Gastrocnemius medialis (tissue), 4 donors: ENCODE measurements around the gene ABT1.

Experiments
- CTCF ChIP-seq, 5 experiments: fragments of 450-650 bp in 3 of 5; fragments of 200-600 bp in 2 of 5; sonication (generic) in 2 of 5; IDR thresholded peaks in 4 of 5; conservative IDR thresholded peaks in 1 of 5; 1 replicate in 4 of 5; 2 replicates in 1 of 5; pipeline ENCODE4 v1.5.1; 2016 to 2019; ENCODE audit warnings: antibody characterized with exemption in 5 of 5, mild to moderate bottlenecking in 3 of 5, moderate library complexity in 3 of 5
- POLR2A ChIP-seq, 2 donors: fragments of 450-650 bp; IDR thresholded peaks; one replicate each; pipeline ENCODE4 v1.6.1; 2017; ENCODE audit warnings: antibody characterized with exemption in 2 of 2, mild to moderate bottlenecking in 2 of 2, moderate library complexity in 2 of 2

GRCh38 chr6:26578741-26579140 lies 18.0 kb upstream of the ABT1 start:
- TF ChIP-seq CTCF (IDR thresholded peaks at IDR 0.05 in 4 of 5, conservative IDR thresholded peaks at IDR 0.05 in 1 of 5), result no peak
- no peak for TF ChIP-seq POLR2A (IDR thresholded peaks at IDR 0.05)
